ENCODE data around the gene ADAM15.

- TF ChIP-seq CTCF (IDR thresholded peaks at IDR 0.05) (no peak), ZFX (IDR thresholded peaks at IDR 0.05; ENCODE audit: borderline replicate concordance) (no peak)
Measured at GRCh38 chr1:155099331-155099730, 48.2 kb downstream of the ADAM15 start.

Measured in 22Rv1 (cell line).